ENCODE results near the gene ARPC1B.
A peak's percentile ranks its signal among the peaks of the same experiment; 100 is the strongest.
"Not testable (repeated sequence)": the region's sequence is repeated elsewhere in the genome, so short reads cannot be mapped to it uniquely, and the experiment has no call there.

Gene ARPC1B

DNA sequence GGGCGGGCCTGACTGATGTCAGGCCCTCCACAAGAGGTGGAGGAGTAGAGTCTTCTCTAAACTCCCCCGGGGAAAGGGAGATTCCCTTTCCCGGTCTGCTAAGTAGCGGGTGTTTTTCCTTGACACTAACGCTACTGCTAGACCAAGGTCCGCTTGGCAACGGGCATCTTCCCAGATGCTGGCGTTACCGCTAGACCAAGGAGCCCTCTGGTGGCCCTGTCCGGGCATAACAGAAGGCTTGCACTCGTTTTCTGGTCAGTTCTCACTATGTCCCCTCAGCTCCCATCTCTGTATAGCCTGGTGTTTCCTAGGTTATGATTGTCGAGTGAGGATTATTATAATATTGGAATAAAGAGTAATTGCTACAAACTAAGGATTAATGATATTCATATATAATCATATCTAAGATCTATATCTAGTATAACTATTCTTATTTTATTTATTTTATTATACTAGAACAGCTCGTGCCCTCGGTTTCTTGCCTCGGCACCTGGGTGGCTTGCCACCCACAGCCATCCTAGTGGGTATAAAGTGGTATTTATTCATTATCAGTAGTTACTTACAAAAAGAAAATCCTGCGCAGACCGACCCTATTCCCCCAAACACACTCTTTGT, 41.1 kb downstream of the ARPC1B start:
- DNase-seq = peak; percentile 35

DNA sequence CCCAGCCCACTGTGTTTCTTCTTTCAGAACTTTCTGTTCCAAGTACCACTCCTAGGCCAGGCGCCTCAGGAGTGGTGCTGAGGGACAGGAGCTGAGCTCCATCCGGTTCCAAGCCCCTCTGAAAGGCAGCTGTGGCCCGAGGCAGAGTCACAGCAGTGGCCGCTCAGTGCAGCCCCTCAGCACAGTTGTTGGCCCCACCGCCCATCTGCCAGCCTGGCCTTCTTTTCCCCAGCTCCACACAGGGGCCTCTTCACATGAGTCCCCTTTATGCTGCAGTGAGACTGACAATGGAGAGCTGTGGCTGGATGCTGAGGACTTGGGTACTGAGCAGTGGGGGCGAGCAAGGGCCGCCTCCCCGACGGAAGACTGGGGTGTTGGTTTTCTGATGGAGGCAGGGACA, 43.7 kb downstream of the ARPC1B start:
- DNase-seq = no peak

DNA sequence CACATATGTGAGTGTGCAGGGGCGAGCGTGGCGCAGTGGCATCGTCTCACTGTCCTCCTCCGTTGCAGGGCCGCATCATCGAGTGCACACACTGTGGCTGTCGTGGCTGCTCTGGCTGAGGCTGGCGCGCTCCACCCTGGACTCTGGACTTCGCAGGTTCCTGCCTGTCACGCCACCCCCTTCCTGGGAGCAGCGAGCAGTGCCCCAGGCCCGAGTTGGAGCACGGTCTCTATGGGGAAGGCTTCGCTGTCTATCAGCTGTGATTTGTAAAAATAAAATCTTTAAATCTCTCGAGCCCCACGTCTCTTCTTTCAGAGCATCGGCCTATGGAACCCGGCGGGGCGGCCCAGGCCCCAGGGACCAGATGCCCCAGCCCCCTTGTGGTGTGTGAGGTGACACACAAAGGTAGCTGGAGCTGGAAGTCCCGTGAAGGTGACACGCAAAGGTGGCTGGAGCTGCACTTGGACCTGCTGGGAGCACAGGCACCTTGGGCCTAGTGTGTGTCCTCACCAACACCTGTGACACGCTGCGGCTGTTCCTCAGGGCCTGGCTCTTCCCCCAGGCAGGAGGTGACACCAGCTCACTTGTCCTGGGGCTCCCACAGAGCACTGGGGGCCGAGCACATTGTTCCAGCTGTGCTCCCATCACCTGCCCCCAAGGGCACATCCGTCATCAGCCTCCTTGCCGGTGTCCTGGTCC, 44.9 kb downstream of the ARPC1B start:
- DNase-seq = no peak

DNA sequence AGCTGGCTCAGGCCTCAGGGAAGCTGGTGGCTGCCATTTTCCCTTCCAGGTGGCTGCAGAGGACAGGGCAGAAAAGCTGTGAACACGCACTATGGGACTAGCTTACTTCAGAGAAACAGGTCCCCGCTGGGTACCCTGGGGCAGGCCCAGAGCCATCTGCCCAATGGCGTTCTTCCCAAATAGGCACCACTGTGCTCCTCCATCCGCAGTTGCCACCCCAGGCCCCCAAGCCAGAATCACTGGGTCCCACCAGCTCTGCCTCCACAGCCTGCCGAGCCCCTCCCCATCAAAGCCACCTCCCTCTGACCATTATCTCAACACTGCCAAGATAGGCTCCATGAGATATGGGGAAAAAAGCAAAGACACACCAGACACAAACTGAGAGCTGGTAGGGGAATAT, 45.7 kb downstream of the ARPC1B start:
- no peak for DNase-seq

DNA sequence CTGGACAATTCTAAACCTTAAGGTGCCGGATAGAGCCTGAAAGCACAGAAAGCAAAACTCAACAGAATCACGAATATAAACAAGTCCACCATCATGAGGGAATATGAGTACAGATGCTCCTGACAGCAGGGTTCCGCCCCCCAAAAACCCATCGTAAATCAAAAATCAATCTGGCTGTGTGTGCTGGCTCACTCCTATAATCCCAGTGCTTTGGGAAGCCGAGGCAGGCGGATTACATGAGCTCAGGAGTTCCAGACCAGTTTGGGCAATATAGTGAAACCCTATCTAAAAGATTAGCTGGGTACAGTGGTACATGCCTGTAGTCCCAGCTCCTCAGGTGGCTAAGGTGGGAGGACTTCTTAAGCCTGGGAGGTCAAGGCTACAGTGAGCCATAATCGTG, 46.5 kb downstream of the ARPC1B start:
- DNase-seq = no peak

DNA sequence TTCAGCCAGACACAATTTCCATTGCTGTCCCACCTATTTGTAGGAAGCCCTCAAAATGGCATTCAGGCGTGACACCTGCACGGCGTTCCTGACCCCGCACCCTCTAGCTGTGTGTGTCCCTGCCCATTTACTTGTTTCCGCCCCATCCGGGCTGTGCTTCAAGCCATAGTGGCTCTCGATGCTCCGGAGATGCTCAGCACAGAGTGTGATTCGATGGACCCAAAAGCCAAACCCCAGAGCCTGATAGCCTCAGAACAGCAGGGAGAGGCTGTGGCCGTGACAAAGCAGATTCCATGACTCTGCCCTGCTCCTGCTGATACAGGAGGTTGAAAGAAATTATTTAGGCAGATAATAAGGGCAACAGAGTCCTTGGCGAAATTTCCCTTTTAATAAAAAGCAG, 47.7 kb downstream of the ARPC1B start:
- DNase-seq = no peak

DNA sequence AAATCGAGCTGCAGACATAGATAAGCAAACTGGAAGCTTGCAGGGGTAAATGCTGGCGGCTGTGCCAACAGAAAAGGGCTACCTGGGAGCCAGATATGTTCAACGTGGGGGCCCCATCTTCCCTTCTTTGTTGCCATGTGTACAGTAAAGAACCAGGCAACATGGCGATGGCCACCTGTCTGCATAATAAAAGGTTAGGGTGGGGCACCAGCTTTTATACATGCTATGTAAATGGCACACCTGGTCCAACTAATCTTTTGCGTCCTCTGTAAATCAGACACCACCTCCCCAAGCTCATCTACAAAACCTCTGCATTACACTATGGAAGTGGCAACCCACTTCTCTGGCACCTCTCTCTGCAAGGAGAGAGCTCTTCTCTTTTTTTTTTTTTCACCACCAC, 48.1 kb downstream of the ARPC1B start:
- DNase-seq = no peak

DNA sequence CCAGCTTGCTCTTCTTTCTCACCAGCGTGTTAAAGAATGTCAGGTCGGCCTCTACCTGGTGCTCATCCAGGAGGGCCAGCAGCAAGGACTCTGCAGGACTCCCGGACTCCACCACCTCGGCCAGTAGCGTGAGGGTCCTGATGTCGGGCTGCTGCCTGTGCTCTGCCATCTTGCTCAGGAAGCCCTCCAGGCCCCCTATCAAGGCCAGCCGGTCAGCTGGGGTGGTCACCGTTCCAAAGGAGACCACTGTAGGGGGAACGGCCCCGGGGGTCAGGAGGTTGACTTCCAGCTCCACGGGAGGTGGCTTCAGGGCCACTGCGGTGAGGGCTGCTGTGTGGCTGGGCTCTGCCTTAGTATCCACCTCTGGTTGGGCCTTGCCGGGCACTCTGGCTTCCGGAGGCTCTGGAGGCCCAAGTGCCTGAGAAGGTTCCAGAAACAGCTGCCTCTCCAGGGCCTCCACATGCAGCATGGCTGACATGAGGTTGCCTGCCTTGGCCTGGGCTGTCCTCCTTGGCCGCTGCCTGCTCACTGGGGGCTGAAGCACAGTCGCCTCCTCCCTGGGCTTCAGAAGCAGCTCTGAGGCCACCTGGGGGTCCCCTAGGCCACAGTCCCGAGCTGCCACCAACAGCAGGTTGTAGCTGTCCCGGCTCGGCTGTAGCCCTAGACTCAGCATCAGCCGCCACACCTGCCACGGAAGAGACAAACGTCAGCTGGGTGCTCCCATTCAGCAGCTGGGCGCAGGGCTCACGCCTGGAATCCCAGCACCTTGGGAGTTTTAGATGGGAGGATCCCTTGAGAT, 50.6 kb downstream of the ARPC1B start:
- no peak for DNase-seq

DNA sequence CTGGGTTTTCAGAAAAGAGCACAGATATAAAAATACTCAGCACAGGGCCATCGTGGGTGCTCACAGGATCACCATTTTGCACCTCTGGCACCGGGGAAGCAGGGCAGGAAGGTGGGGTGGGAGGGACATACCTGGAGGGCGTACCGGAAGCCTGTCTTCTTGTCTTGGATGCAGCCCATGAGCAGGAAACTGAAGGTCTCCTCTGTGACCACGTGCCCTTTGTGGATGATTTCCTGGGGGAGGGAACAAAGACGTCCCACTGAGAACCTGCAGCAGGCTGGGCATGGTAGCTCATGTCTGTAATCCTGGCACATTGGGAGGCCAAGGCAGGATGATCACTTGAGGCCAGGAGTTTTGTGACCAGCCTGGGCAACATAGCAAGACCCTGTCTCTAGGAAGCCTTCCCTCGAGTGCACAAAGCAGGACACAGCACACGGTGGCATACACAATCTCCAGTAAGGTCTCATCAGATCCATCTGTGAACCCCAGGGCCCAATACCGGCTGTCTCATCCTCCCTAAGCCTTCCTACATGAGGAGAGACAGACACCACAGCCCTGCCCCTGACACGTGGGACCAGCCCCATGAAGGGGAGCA, 54.5 kb downstream of the ARPC1B start:
- no peak for DNase-seq

DNA sequence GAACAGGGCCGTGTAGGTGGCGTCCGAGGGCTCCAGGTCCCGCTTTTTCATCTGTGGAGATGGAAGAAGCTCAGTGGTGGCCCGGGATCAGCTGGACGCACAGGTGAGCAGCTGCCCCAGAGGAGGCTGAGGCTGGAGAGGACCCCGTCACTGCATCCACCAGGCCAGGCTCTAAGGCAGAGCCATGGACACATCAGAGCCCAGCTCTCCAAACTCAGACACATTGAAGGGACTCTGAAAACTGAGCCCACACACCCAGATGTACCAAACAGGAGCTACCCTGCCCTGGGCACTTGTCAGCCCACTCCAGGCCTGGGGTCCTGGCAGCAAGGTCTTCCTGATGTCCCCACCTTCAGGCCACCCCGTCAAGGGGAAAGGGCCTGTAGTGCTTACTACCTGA, 55.2 kb downstream of the ARPC1B start:
- DNase-seq = no peak

DNA sequence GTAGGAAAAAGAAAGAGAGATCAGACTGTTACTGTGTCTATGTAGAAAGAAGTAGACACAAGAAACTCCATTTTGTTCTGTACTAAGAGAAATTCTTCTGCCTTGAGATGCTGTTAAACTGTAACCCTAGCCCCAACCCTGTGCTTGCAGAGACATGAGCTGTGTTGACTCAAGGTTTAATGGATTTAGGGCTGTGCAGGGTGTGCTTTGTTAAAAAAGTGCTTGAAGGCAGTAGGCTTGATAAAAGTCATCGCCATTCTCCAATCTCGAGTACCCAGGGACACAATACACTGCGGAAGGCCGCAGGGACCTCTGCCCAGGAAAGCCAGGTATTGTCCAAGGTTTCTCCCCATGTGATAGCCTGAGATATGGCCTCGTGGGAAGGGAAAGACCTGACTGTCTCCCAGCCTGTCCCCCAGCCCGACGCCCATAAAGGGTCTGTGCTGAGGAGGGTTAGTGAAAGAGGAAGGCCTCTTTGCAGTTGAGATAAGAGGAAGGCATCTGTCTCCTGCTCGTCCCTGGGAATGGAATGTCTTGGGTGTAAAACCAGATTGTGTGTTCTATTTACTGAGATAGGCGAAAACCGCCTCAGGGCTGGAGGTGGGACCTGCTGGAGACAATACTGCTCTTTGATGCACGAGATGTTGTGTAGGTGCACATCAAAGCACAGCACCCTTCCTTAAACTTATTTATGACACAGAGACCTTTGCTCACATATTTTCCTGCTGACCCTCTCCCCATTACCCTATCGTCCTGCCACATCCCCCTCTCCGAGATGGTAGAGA, 57.4 kb downstream of the ARPC1B start:
- not testable (repeated sequence) for DNase-seq

DNA sequence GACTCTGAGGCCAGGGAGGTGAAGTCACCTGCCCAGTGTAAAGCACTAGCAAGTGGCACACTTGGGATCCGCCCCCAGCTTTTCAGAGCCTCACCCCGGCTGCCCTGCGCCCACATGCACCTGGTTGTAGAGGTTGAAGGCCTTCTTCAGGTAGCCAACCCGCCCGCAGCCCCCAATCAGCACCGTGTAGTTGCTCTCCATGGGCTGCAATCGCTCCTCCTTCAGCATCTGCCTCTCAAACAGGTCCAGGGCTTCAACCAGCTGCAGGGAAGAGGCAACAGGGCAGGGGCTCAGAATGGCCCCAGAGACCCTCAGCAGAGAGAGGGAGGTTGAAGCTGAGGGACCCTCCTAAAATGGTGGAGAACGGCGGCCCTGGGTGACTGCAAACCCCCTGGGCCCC, 58.6 kb downstream of the ARPC1B start:
- DNase-seq = no peak

DNA sequence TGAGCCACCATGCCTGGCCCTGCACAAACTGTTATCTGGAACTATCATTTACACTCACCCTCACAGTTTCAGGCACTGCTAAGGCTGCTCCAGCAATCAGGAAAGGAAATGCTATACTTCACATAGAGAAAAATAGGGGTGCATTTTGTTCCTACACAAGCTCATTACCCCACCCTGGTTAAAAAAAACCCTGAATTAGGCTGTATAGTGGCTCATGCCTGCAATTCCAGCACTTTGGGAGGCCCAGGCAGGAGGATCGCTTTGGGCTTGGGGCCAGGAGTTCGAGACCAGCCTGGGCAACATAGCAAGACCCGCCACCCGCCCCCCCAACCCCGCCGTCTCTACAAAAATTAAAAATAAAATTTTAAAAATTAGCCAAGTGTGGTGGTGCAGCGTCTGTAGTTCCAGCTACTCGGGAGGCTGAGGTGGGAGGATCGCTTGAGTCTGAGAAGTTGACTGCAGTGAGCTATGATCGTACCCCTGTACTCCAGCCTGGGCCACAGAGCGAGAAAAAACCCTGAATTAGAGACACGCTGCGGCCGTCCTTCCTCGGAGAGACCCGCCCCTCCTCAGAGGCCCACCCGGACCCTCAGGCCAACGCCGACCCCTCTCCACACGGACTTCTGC, 63.5 kb downstream of the ARPC1B start:
- DNase-seq = no peak

DNA sequence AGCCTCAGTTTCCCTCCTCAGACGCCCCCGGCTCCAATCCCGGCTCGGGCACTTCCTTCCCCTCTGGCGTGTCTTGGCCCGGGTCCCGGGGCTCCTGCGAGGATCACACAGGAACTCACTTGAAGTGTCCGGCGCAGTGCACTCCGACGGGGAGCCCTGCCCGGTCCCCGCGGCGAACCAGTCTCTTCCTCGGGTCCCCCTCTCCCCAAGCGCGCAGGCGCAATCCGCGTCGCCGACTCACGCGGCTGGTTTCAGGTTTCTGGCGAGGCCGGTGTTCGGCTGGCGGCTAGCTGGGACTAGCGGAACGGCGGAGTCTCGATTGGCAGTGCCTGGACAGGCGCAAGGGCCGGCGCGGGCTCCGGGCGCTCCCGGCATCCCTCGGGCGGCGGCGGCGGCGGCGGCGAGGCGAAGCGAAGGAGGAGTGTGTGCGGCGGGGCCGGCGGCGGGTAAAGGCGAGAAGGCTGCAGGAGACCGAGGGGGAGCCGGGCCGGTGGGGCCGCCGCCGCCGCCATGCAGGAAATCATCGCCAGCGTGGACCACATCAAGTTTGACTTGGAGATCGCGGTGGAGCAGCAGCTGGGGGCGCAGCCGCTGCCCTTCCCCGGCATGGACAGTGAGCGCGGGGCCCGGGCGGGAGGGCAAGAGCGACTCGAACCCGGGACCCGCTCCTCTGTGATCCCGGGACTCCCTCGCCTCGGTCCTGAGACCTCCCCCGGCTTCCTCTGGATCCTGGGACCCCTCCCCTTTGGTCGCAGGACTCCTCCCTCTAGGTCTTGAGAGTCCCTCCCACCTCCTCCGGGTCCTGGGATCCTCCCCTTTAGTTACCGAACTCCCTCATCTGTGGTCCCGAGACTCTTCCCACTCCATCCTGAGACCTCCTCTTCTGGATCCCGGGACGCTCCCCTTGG, 64.3 kb downstream of the ARPC1B start, which contains the start of the genes CPSF4 and PTCD1:
CPSF4 (plus strand) TSS at position 371 of the 908 bp plus-strand sequence; CDS start at position 511, 140 bp downstream.
PTCD1 (minus strand) TSS at position 226 of the 908 bp plus-strand sequence. CDS start 3,556 bp downstream, outside the sequence.
- peak; percentile 97 for DNase-seq

DNA sequence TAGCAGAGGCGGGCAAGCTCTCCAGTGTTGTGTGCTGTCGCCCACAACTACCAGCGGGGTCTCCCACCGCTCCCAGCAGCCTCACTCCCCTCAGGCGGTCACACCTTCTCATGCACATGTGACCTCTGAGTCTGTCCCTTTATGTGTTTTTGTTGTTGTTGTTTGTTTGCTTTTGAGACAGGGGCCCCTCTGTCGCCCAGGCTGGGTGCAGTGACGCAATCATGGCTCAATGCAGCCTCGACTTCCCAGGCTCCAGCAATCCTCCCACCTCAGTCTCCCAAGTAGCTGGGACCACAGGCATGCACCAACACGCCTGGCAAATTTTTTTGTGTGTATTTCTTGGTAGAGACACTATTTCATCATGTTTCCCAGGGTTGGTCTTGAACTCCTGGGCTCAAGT, 65.7 kb downstream of the ARPC1B start:
- no peak for DNase-seq

All from suppressor macrophage treated with lipopolysaccharide for 4 hours (primary cell).